ENCODE data around the gene SNRNP25.

Gene SNRNP25

DNA sequence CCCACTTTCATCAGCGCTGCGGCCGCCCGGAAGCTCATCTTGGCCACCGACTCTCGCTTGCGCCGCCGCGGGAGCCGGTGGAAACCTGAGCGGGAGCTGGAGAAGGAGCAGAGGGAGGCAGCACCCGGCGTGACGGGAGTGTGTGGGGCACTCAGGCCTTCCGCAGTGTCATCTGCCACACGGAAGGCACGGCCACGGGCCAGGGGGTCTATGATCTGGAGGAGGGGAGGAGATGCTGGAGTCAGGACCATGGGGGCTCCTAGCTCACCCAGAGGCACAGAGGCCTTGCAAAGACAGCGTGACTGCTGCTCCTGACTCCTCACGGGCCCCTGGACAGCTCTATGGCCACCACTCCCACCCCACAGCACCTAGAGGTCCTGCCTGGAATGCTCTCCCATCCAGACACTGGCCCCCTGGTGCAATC is 9.4 kb downstream of the SNRNP25 start:
- peaks cover 69 to 71% (median 71%) of the 10 kb centered on the region in 3 donors for H3K36me3 ChIP-seq
- intact Hi-C loops (cut with DNase I; ENCODE audit: low total_unique reads), result no loop called here
- no peak for DNase-seq

GRCh38 chr16:63466-63865 is 9.8 kb downstream of the SNRNP25 start:
- Histone ChIP-seq H3K27me3 (no peaks in the 10 kb centered on the region), H3K36me3 (peaks cover 64 to 66% (median 66%) of the 10 kb centered on the region in 3 donors), H3K4me1 (peaks cover 0 to 36% (median 34%) of the 10 kb centered on the region in 4 donors), H3K4me3 (no peak overlapping the region), H3K27ac (no peak overlapping the region), H3K9me3 (no peaks in the 10 kb centered on the region)
- TF ChIP-seq CTCF (IDR thresholded peaks at IDR 0.05), result no peak
- intact Hi-C loops (cut with DNase I; ENCODE audit: low total_unique reads), result no loop called here
- DNase-seq, result no peak

More for the DNA sequence above, 9.4 kb downstream of the SNRNP25 start:
- Histone ChIP-seq H3K4me1 (peaks cover 0 to 31% (median 30%) of the 10 kb centered on the region in 4 donors), H3K27me3 (no peaks in the 10 kb centered on the region), H3K9me3 (no peaks in the 10 kb centered on the region), H3K27ac (no peak overlapping the region), H3K4me3 (no peak overlapping the region)
- no peak for TF ChIP-seq CTCF (IDR thresholded peaks at IDR 0.05)

GRCh38 chr16:63998-64913 is 10.6 kb downstream of the SNRNP25 start:
- Histone ChIP-seq H3K9me3 (no peaks in the 10 kb centered on the region), H3K4me1 (peaks cover 0 to 44% (median 42%) of the 10 kb centered on the region in 4 donors), H3K27me3 (no peaks in the 10 kb centered on the region), H3K36me3 (peaks cover 56 to 59% (median 58%) of the 10 kb centered on the region in 3 donors), H3K27ac (no peak overlapping the region), H3K4me3 (no peak overlapping the region)
- intact Hi-C loops (cut with DNase I; ENCODE audit: low total_unique reads), result loop anchor here (2.0 kb wide), 1 partner anchor 33 kb away; no protein-coding TSS in a partner anchor
- TF ChIP-seq CTCF (IDR thresholded peaks at IDR 0.05), result no peak
- DNase-seq, result no peak

- Histone ChIP-seq H3K4me3 (no peak overlapping the region), H3K4me1 (peaks cover 0 to 50% (median 49%) of the 10 kb centered on the region in 4 donors), H3K9me3 (no peaks in the 10 kb centered on the region), H3K27ac (no peak overlapping the region), H3K36me3 (peaks cover 50 to 52% (median 52%) of the 10 kb centered on the region in 3 donors), H3K27me3 (no peaks in the 10 kb centered on the region)
- TF ChIP-seq CTCF (IDR thresholded peaks at IDR 0.05), result no peak
- intact Hi-C loops (cut with DNase I; ENCODE audit: low total_unique reads), result loop anchor here (2.0 kb wide), 1 partner anchor 32 kb away; no protein-coding TSS in a partner anchor
- no peak for DNase-seq
Measured at GRCh38 chr16:64914-65255, 11.3 kb downstream of the SNRNP25 start.

DNA sequence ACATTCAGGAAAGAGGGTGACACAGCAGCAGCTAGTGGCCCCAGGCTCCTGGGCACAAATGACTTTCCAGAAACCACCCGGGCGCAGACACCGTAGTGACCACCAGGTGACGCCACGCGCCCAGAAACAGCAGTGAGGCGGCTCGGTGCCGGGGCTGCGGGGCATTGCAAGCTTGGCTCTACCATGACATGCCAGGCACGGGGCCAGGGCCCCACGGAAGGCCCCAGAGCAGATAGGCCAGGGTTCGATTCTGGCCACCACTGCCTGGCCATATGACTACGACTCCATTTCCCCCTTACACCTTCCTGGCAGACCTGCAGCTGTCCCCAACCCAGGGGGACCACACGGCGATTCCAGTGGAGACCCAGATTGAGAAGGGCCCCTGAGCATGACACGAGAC is 12.1 kb downstream of the SNRNP25 start:
- DNase-seq, result peak; percentile 87 to 90
- H3K4me1 ChIP-seq, result peaks cover 0 to 59% (median 57%) of the 10 kb centered on the region in 4 donors
- intact Hi-C loops (cut with DNase I; ENCODE audit: low total_unique reads), result loop anchor here (2.0 kb wide), 1 partner anchor 31 kb away; no protein-coding TSS in a partner anchor

More for the DNA sequence above, 12.1 kb downstream of the SNRNP25 start:
- Histone ChIP-seq H3K27ac (peak overlapping the region; percentile 51 to 97), H3K4me3 (no peak overlapping the region), H3K27me3 (no peaks in the 10 kb centered on the region), H3K9me3 (no peaks in the 10 kb centered on the region), H3K36me3 (peaks cover 41 to 44% (median 44%) of the 10 kb centered on the region in 3 donors)
- TF ChIP-seq CTCF (IDR thresholded peaks at IDR 0.05), result peak; percentile 96 to 99

Measured in tibial artery (tissue), 4 donors.